PFSK-1 (cell line): ENCODE measurements around the gene BARHL1.

Source experiments
- FOXP2 ChIP-seq: optimal IDR thresholded peaks from 2 replicates; pipeline ENCODE3; 2011; ENCODE audit warnings: borderline replicate concordance, control low read depth, inconsistent platforms; ENCODE audit not compliant: insufficient read depth; ENCODE audit errors: extremely low read length, extremely low read depth
- POLR2AphosphoS5 ChIP-seq: IDR thresholded peaks from 2 replicates; pipeline ENCODE4 v1.6.1; 2012; ENCODE audit warnings: low read depth, mild to moderate bottlenecking, control low read depth, low read length, moderate library complexity
- SIN3A ChIP-seq: IDR thresholded peaks from 2 replicates; pipeline ENCODE4 v1.6.1; 2012; ENCODE audit warnings: mild to moderate bottlenecking, low read length, moderate library complexity, borderline replicate concordance; ENCODE audit not compliant: insufficient read depth
- TAF1 ChIP-seq: IDR thresholded peaks from 2 replicates; pipeline ENCODE4 v1.6.1; 2012; ENCODE audit warnings: low read length, control low read depth, borderline replicate concordance; ENCODE audit not compliant: insufficient read depth
- TF ChIP-seq, protein P1 (sequence below), 2 experiments: IDR thresholded peaks; 2 replicates each; pipeline versions ENCODE4 v1.6.1 to v1.8.0; 2011 to 2012; ENCODE audit warnings: low read depth in 2 of 2, low read length in 2 of 2, control low read depth in 1 of 2, inconsistent platforms in 1 of 2, mild to moderate bottlenecking in 1 of 2, moderate library complexity in 1 of 2; ENCODE audit not compliant: insufficient read depth in 1 of 2

DNA sequence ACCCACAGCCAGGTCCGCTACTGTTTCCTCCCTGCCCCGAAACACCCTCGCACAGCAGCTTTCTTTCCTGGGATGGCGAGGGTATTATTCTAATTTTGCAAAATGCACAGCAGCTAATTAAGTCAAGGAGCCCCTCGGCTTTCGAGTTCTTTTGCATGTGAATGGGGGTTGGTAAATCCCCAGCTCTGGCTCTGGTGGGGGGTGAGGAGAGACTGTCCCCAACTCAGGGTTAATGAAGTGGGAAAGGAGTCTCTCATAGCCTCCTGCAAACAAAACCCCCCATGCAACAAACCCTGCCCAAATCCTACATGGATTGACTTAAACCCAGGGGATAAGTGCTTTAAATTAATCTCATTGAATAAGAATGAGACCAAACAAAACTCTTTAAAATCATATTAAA lies 8.8 kb downstream of the BARHL1 start:
- TF ChIP-seq, protein P1, sequence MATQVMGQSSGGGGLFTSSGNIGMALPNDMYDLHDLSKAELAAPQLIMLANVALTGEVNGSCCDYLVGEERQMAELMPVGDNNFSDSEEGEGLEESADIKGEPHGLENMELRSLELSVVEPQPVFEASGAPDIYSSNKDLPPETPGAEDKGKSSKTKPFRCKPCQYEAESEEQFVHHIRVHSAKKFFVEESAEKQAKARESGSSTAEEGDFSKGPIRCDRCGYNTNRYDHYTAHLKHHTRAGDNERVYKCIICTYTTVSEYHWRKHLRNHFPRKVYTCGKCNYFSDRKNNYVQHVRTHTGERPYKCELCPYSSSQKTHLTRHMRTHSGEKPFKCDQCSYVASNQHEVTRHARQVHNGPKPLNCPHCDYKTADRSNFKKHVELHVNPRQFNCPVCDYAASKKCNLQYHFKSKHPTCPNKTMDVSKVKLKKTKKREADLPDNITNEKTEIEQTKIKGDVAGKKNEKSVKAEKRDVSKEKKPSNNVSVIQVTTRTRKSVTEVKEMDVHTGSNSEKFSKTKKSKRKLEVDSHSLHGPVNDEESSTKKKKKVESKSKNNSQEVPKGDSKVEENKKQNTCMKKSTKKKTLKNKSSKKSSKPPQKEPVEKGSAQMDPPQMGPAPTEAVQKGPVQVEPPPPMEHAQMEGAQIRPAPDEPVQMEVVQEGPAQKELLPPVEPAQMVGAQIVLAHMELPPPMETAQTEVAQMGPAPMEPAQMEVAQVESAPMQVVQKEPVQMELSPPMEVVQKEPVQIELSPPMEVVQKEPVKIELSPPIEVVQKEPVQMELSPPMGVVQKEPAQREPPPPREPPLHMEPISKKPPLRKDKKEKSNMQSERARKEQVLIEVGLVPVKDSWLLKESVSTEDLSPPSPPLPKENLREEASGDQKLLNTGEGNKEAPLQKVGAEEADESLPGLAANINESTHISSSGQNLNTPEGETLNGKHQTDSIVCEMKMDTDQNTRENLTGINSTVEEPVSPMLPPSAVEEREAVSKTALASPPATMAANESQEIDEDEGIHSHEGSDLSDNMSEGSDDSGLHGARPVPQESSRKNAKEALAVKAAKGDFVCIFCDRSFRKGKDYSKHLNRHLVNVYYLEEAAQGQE (IDR thresholded peaks at IDR 0.05; ENCODE audit: insufficient read depth in 1 of 2, low read depth in 2 of 2, low read length in 2 of 2), result no peak
- no peak for TF ChIP-seq FOXP2
- TF ChIP-seq TAF1, result no peak
- TF ChIP-seq POLR2AphosphoS5, result no peak
- no peak for TF ChIP-seq SIN3A
